Bronchus fibroblast of lung (primary cell): ENCODE data around the gene NEDD8. TPM values are rescaled to one million over a fixed set of nuclear protein-coding genes. Genes with fewer than 3 reads are reported as not detected.

Experiments used
- total RNA-seq: library from RNA; depleted of rRNA; stranded (reverse); fragments of >200 nt; gene quantifications from 2 replicates; pipeline ENCODE4 v1.2.3, GENCODE V29; 2015

The NEDD8 gene
- 234 and 246 TPM in 2 replicates for total RNA-seq

DNA sequence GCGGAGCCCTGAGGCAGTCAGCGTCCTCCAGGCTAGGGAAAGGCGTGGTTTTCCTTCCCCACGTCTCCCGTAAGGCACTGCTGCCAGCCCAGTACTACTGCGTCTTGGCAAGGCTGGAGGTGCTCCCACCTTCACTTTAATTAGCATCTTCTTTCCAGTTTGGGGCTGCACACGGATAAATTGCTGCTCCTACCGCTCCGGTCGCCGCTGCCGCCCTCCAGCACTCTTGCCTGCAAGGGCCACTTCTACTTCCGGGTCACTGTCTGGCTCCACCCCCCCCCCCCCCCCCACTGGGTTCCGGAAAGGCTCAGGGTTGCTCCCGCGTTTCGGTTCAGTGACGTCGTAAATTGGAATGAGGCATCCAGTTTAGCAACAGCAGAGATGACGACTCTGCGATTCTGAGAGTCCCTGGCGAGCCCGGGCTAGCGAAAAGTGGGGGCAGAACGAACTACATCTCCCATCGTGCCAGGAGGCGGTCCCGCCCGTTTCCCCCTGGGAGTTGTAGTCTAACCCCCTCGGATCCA, at the start of gene NEDD8:
NEDD8 (minus strand) TSS at position 247 of the 524 bp plus-strand sequence; CDS start at position 147, 100 bp downstream.

DNA sequence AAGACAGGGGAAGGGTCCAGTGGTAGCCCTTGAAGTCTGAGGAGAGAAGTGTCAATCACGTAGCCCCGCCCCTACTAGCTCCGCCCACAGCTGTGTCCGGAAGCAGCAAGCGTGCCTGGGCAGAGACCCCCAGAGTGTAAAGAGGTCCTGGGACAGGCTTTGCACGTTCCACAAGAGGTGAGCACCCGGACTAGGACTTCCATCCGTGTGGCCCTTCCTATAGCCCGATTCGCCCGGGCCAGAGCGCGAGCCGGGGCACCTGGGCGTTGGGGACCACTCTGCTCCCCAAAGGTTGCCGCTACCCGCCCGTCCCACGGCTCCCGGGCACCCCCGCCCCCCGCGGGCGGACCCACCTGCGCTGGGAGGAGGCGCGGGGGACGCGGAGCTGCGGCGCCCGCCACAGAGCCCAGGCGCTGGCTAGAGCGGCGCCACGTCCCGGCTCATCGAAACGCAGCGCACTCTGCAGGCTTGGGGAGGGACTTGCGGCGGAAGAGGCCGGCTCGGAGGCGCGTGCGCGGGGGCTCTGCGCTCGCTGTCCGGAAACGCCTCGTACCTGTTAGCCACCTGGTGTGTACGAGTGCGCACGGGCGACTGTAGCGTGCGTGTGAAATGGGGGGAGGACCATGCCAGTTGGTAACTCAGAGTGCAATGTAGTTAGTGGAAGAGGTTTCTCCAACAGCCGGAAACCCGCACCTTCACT, 39.1 kb upstream of the NEDD8 start, which contains the start of gene RABGGTA:
RABGGTA (minus strand) TSS at position 464 of the 700 bp plus-strand sequence. CDS start 482 bp downstream, outside the sequence.

DNA sequence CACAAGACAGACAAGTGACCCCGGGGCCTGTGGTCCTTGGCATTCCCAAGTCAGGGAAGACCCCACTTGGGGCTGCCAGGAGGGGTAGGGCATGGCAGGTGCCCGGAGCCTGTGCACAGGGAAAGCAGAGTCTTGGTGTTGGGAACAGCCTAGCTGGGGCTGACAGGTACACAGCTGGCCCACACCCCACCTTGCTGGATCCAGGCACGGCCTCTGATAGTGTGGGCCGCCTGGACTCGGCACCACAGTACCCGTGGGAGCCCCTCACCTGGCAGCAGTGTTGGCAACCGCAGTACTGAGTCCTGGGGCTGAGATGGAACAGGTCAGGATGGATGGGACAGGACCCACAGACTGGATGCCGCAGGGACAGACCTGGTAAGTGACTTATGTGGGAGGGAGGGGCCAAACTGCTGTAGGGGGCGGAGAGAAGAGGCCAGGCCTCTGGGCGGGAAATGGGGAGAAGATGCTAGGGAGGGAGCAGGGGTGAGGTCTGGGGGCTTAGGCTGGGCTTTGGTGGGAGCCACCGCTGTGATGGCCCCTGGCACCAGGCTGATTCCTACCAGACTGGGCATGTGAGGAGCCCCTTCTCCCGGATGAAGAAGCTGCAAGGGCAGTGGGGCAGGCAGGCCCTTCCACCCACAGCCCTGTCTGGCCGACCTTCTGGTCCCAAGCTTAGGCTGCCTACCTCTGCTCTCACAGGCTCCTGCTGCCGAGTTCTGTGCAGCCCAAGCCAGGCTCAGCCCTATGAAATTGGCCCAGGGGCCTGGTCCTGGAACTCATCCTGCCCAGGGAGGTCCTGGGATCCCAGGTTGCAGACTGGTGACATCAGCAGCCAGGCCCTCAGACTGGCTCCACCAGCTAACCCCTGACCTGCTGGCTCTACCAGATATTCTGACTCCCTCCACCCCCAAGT, 30.9 kb upstream of the NEDD8 start, which contains the start of gene TGM1:
TGM1 (minus strand) TSS at position 357 of the 913 bp plus-strand sequence. CDS start 825 bp downstream, outside the sequence.

GRCh38 chr14:24232645-24233537, 724 bp upstream of the NEDD8 start, which contains the start of gene GMPR2:
GMPR2 (plus strand) TSS chr14:24232929; CDS start chr14:24233254, 325 bp downstream.

GRCh38 chr14:24215495-24216344, 16.4 kb downstream of the NEDD8 start, which contains the start of gene MDP1:
MDP1 (minus strand) TSS chr14:24216066; CDS start chr14:24215955, 111 bp downstream.

DNA sequence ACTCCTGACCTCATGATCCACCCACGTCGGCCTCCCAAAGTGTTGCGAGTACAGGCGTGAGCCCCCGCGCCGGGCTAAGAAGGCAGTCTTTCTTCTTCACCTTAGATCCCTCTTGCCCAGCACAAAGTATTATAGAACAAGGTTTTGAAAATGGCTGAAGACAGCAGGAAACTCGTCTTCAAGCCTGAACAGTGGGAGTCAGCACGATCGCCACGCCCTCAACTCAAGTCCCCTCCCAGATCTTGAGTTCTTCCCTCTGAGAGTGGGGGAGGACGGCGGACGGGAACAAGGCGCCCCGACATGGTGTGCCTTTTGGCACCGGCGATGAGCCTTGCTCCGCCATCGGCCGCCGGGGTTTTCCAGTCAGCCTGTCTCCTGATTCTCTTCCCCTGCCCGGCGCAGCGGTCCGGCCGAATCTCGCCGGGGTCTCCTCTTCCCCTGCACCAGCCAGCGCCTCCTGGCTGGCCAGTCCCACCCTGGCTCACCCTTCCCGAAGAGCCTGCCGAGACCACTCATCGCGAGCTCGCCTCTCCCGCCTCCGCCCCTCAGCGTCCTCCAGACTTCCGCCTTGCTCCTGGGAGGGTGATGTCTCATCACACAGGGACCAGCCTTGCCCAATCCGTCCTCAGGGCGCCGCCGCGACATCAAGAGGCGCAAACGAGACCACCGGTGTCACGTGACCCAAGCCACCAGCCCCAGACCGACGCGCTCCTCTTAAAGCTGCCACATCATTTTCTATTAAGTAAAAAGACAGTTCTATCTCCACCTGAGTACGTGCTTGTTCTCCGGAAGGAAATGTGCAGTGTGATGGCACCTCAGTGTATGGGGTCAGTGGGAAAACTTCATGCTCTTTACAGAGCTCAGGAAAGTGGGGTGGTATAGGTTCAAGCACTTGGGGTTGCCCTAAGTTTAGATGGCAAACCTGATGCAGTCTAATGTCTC, 19.0 kb downstream of the NEDD8 start, which contains the start of gene CHMP4A:
CHMP4A (minus strand) TSS at position 565 of the 942 bp plus-strand sequence; CDS start at position 516, 49 bp downstream.

GRCh38 chr14:24195186-24196070, 36.7 kb downstream of the NEDD8 start, which contains the start of gene TM9SF1:
TM9SF1 (minus strand) TSS chr14:24195441; CDS start chr14:24195019, 422 bp downstream.

GRCh38 chr14:24188251-24189058, 43.7 kb downstream of the NEDD8 start, which contains the start of gene IPO4:
IPO4 (minus strand) TSS chr14:24188816; CDS start chr14:24188787, 29 bp downstream.

GRCh38 chr14:24171422-24172260, 60.5 kb downstream of the NEDD8 start, which contains the start of gene REC8:
REC8 (plus strand) TSS chr14:24172080; CDS start chr14:24172553, 473 bp downstream.

Other genes starting within 250 kb of the NEDD8 start
- 14.3 and 17.1 TPM in 2 replicates for gene DHRS4L2, start 243.4 kb downstream of the NEDD8 start, total RNA-seq
- under 0.01 TPM in 2 replicates for gene CARMIL3, start 180.4 kb downstream of the NEDD8 start, total RNA-seq
- gene CPNE6, start 160.8 kb downstream of the NEDD8 start, total RNA-seq: not detected in 2 replicates
- 63.3 and 65.6 TPM in 2 replicates for gene PCK2, start 138.1 kb downstream of the NEDD8 start, total RNA-seq
- 42.2 and 43.7 TPM in 2 replicates for gene DCAF11, start 117.6 kb downstream of the NEDD8 start, total RNA-seq
- 0.59 and 2.9 TPM in 2 replicates for gene NRL, start 117.4 kb downstream of the NEDD8 start, total RNA-seq
- not detected in 2 replicates for gene FITM1, start 101.7 kb downstream of the NEDD8 start, total RNA-seq
- gene PSME1, start 96.2 kb downstream of the NEDD8 start, total RNA-seq: 128 and 137 TPM in 2 replicates
- gene EMC9, start 90.8 kb downstream of the NEDD8 start, total RNA-seq: 31.4 and 38.4 TPM in 2 replicates
- gene PSME2, start 85.8 kb downstream of the NEDD8 start, total RNA-seq: 70.1 and 79.7 TPM in 2 replicates
- 49.9 and 53.7 TPM in 2 replicates for gene RNF31, start 84.9 kb downstream of the NEDD8 start, total RNA-seq
- gene IRF9, start 71.1 kb downstream of the NEDD8 start, total RNA-seq: 36.3 and 39.8 TPM in 2 replicates
- 54.3 and 64.6 TPM in 2 replicates for gene REC8, start 60.3 kb downstream of the NEDD8 start, total RNA-seq
- 56.5 and 58.6 TPM in 2 replicates for gene IPO4, start 43.6 kb downstream of the NEDD8 start, total RNA-seq
- gene TM9SF1, start 36.9 kb downstream of the NEDD8 start, total RNA-seq: 58.4 and 59.5 TPM in 2 replicates
- 0.17 TPM in 1 of 2 replicates, not detected in the other for gene TSSK4, start 26.7 kb downstream of the NEDD8 start, total RNA-seq
- 32.4 and 48.6 TPM in 2 replicates for gene CHMP4A, start 18.9 kb downstream of the NEDD8 start, total RNA-seq
- gene MDP1, start 16.3 kb downstream of the NEDD8 start, total RNA-seq: 18.2 and 19.6 TPM in 2 replicates
- gene GMPR2, start 562 bp upstream of the NEDD8 start, total RNA-seq: 53.1 and 54.3 TPM in 2 replicates
- gene TINF2, start 10.3 kb upstream of the NEDD8 start, total RNA-seq: 52.6 and 56.7 TPM in 2 replicates
- 0.45 and 1.2 TPM in 2 replicates for gene TGM1, start 30.8 kb upstream of the NEDD8 start, total RNA-seq
- 32.1 and 33.9 TPM in 2 replicates for gene RABGGTA, start 39.2 kb upstream of the NEDD8 start, total RNA-seq
- gene DHRS1, start 67.4 kb upstream of the NEDD8 start, total RNA-seq: 27.4 and 28.2 TPM in 2 replicates
- 17.2 and 18.5 TPM in 2 replicates for gene NOP9, start 67.5 kb upstream of the NEDD8 start, total RNA-seq
- gene CIDEB, start 75.6 kb upstream of the NEDD8 start, total RNA-seq: 1.3 and 1.8 TPM in 2 replicates
- 1.0 and 3.0 TPM in 2 replicates for gene LTB4R2, start 77.8 kb upstream of the NEDD8 start, total RNA-seq
- gene LTB4R, start 79.1 kb upstream of the NEDD8 start, total RNA-seq: 0.84 and 1.0 TPM in 2 replicates
- 0.15 and 0.17 TPM in 2 replicates for gene ADCY4, start 102.7 kb upstream of the NEDD8 start, total RNA-seq
- 0.45 and 0.84 TPM in 2 replicates for gene RIPK3, start 107.6 kb upstream of the NEDD8 start, total RNA-seq
- gene NFATC4, start 135.8 kb upstream of the NEDD8 start, total RNA-seq: 25.4 and 28.4 TPM in 2 replicates
- 7.9 and 9.6 TPM in 2 replicates for gene NYNRIN, start 166.6 kb upstream of the NEDD8 start, total RNA-seq
- 0.34 and 0.74 TPM in 2 replicates for gene CBLN3, start 197.3 kb upstream of the NEDD8 start, total RNA-seq
- gene KHNYN, start 197.6 kb upstream of the NEDD8 start, total RNA-seq: 23.9 and 27.1 TPM in 2 replicates
- 18.8 and 24.2 TPM in 2 replicates for gene SDR39U1, start 210.4 kb upstream of the NEDD8 start, total RNA-seq